ENCODE data around the gene CD36.

GRCh38 chr7:80636709-80637108 is 1.7 kb upstream of the CD36 start:
- TF ChIP-seq ZNF274 (IDR thresholded peaks at IDR 0.05; ENCODE audit: low read depth, low read length) (no peak), YY1 (IDR thresholded peaks at IDR 0.05; ENCODE audit: insufficient read depth, insufficient read length) (no peak)

All from NT2/D1 (cell line).